GM19463 (cell line): ENCODE results near the gene IER2.
"Not testable (repeated sequence)": the region's sequence is repeated elsewhere in the genome, so short reads cannot be mapped to it uniquely, and the experiment has no call there.

Source experiments
- ATAC-seq: cut with Tn5 transposase; IDR thresholded peaks from one replicate; pipeline ENCODE4 v1.9.1; 2021; ENCODE audit warnings: mild to moderate bottlenecking, moderate library complexity; ENCODE audit not compliant: unreplicated experiment

The IER2 gene

GRCh38 chr19:13162724-13163608 is 12.8 kb downstream of the IER2 start:
- ATAC-seq, result peak; percentile 52

- ATAC-seq, result no peak
These were observed 13.6 kb downstream of the IER2 start for GRCh38 chr19:13163609-13164342.

- ATAC-seq, result no peak
These were observed 14.3 kb downstream of the IER2 start for GRCh38 chr19:13164343-13165161.

- no peak for ATAC-seq
These were observed 15.2 kb downstream of the IER2 start for GRCh38 chr19:13165162-13165997.

GRCh38 chr19:13166151-13166550 is 15.9 kb downstream of the IER2 start:
- ATAC-seq, result not testable (repeated sequence)

- no peak for ATAC-seq
These were observed 19.6 kb downstream of the IER2 start for GRCh38 chr19:13169769-13170168.

- ATAC-seq, result no peak
These were observed 20.9 kb downstream of the IER2 start for GRCh38 chr19:13171146-13171545.

- ATAC-seq, result no peak
These were observed 22.3 kb downstream of the IER2 start for GRCh38 chr19:13172346-13173138.

GRCh38 chr19:13173139-13173737 is 23.0 kb downstream of the IER2 start:
- ATAC-seq, result no peak

- ATAC-seq, result no peak
These were observed 26.1 kb downstream of the IER2 start for GRCh38 chr19:13176345-13176744.

GRCh38 chr19:13177584-13177983 is 27.4 kb downstream of the IER2 start:
- not testable (repeated sequence) for ATAC-seq

GRCh38 chr19:13178291-13178690 is 28.1 kb downstream of the IER2 start:
- ATAC-seq, result not testable (repeated sequence)

- ATAC-seq, result peak; percentile 42
These were observed 31.7 kb downstream of the IER2 start for GRCh38 chr19:13181747-13182388.

GRCh38 chr19:13184926-13185325 is 34.7 kb downstream of the IER2 start:
- not testable (repeated sequence) for ATAC-seq

GRCh38 chr19:13185763-13186657 is 35.8 kb downstream of the IER2 start:
- ATAC-seq, result not testable (repeated sequence)

- ATAC-seq, result not testable (repeated sequence)
These were observed 36.5 kb downstream of the IER2 start for GRCh38 chr19:13186688-13187087.

GRCh38 chr19:13187419-13187818 is 37.2 kb downstream of the IER2 start:
- no peak for ATAC-seq
